GM10248 (cell line): ENCODE data around the gene CTNS.

Experiments
- CTCF ChIA-PET: fragments of 300-600 bp; sonication (Branson Sonifier 250); formaldehyde crosslinking; extraction: SDS; loops from one replicate; lab custom pipeline; 2021; ENCODE audit warnings: antibody characterized with exemption; lab: Yijun Ruan, JAX
- POLR2A ChIA-PET: fragments of 350-650 bp; sonication (Branson Sonifier 250); formaldehyde crosslinking; extraction: SDS; loops from one replicate; lab custom pipeline; 2020; ENCODE audit warnings: antibody characterized with exemption; lab: Yijun Ruan, JAX
- DNase-seq: peaks from one replicate; pipeline ENCODE4 v3.0.0; 2012; ENCODE audit errors: extremely low spot score
- CTCF ChIP-seq: IDR thresholded peaks from 2 replicates; pipeline ENCODE4 v1.5.1; 2012; ENCODE audit warnings: mild to moderate bottlenecking, low read depth; ENCODE audit errors: extremely low read depth, missing control alignments, control extremely low read depth

Gene CTNS

GRCh38 chr17:3645310-3645709, 8.8 kb downstream of the CTNS start:
- POLR2A ChIA-PET, result no interaction called here
- TF ChIP-seq CTCF, result no peak
- CTCF ChIA-PET, result interaction anchor here (1.3 to 2.4 kb wide), 2 partner anchors 9 to 42 kb away, joined by 3 to 7 read pairs; partner anchors contain the start of genes CTNS and SHPK
- DNase-seq, result no peak

- no peak for DNase-seq
- ChIA-PET POLR2A (no interaction called here), CTCF (interaction anchor here (0.9 to 2.2 kb wide), 6 partner anchors 9 to 599 kb away, joined by 3 to 6 read pairs (median 3); partner anchors contain the start of gene EMC6)
- no peak for TF ChIP-seq CTCF
These were observed 10.7 kb downstream of the CTNS start for GRCh38 chr17:3647251-3647650.

GRCh38 chr17:3647769-3648555, 11.4 kb downstream of the CTNS start:
- ChIA-PET CTCF (interaction anchor here (0.9 to 2.2 kb wide), 9 partner anchors 9 to 600 kb away, joined by 3 to 6 read pairs (median 3); partner anchors contain the start of gene SHPK), POLR2A (no interaction called here)
- TF ChIP-seq CTCF, result peak; percentile 26
- DNase-seq, result peak; percentile 66

- ChIA-PET CTCF (interaction anchor here (1.6 kb wide), 1 partner anchor 20 kb away, joined by 3 read pairs; the partner anchor contains the start of gene SHPK), POLR2A (no interaction called here)
- TF ChIP-seq CTCF, result no peak
- no peak for DNase-seq
These were observed 19.2 kb downstream of the CTNS start for GRCh38 chr17:3655766-3656165.

- TF ChIP-seq CTCF, result no peak
- ChIA-PET CTCF (interaction anchor here (1.6 kb wide), 1 partner anchor 20 kb away, joined by 3 read pairs; the partner anchor contains the start of gene SHPK), POLR2A (no interaction called here)
- no peak for DNase-seq
These were observed 19.8 kb downstream of the CTNS start for GRCh38 chr17:3656353-3656752.

- CTCF ChIA-PET, result no interaction called here
- POLR2A ChIA-PET, result interaction anchor here (0.7 kb wide), 1 partner anchor 21 kb away, joined by 3 read pairs; the partner anchor contains the start of genes CTNS and SHPK
- no peak for DNase-seq
- no peak for TF ChIP-seq CTCF
These were observed 20.4 kb downstream of the CTNS start for GRCh38 chr17:3656755-3657587.
